ENCODE data around the gene TMEM59L. TPM values are rescaled to one million over a fixed set of nuclear protein-coding genes. Genes with fewer than 3 reads are reported as not detected.

The TMEM59L gene
- total and polyA plus RNA-seq, 2 of the 13 experiments (the other 11 are each of a cell fraction or from before 2014, with no cell fraction given): 0.97 to 5.5 TPM

- TF ChIP-seq ZNF709 (CRISPR knock-in tag; IDR thresholded peaks at IDR 0.05) (0 out of 2 replicates have a peak, but pooled peaks have one; percentile 40), TFAP4 (IDR thresholded peaks at IDR 0.05; ENCODE audit: borderline replicate concordance, low read depth) (peak; percentile 55; the same call in 1 of the 2 replicates), ZNF33A (CRISPR knock-in tag; IDR thresholded peaks at IDR 0.05; ENCODE audit: borderline replicate concordance) (no peak), ZNF782 (CRISPR knock-in tag; IDR thresholded peaks at IDR 0.05; ENCODE audit: borderline replicate concordance) (no peak), SMARCE1 (IDR thresholded peaks at IDR 0.05; ENCODE audit: borderline replicate concordance) (no peak), MYNN (CRISPR knock-in tag; IDR thresholded peaks at IDR 0.05; ENCODE audit: low read depth) (no peak), SOX13 (IDR thresholded peaks at IDR 0.05) (no peak), SOX13 (CRISPR knock-in tag; conservative IDR thresholded peaks at IDR 0.05 in 1 of 2, IDR thresholded peaks at IDR 0.05 in 1 of 2) (peak in 1 of 2 experiments; percentile 83; a peak in 2 of 4 replicates), TGIF2 (CRISPR knock-in tag; IDR thresholded peaks at IDR 0.05) (no peak), RFXANK (CRISPR knock-in tag; IDR thresholded peaks at IDR 0.05) (no peak), HNF1B (CRISPR knock-in tag; IDR thresholded peaks at IDR 0.05) (no peak), ZNF564 (CRISPR knock-in tag; IDR thresholded peaks at IDR 0.05) (0 out of 2 replicates have a peak, but pooled peaks have one; percentile 30), PRPF4 (IDR thresholded peaks at IDR 0.05; ENCODE audit: low read depth, low read length, poor library complexity, severe bottlenecking) (no peak), ZNF30 (CRISPR knock-in tag; IDR thresholded peaks at IDR 0.05) (no peak), ATAD3A (CRISPR knock-in tag; IDR thresholded peaks at IDR 0.05) (no peak), HOXA9 (CRISPR knock-in tag; IDR thresholded peaks at IDR 0.05; ENCODE audit: borderline replicate concordance) (no peak; the same call in 1 of the 2 replicates), RBAK (CRISPR knock-in tag; IDR thresholded peaks at IDR 0.05) (no peak), AFF4 (CRISPR knock-in tag; IDR thresholded peaks at IDR 0.05) (no peak), SNAPC2 (CRISPR knock-in tag; IDR thresholded peaks at IDR 0.05) (0 out of 2 replicates have a peak, but pooled peaks have one; percentile 55), ZXDC (CRISPR knock-in tag; IDR thresholded peaks at IDR 0.05) (0 out of 2 replicates have a peak, but pooled peaks have one; percentile 45), KLF16 (CRISPR knock-in tag; IDR thresholded peaks at IDR 0.05) (peak in 1 of 2 experiments; percentile 53; a peak in 2 of 4 replicates)
Observed at GRCh38 chr19:18610556-18611326, 1.9 kb upstream of the TMEM59L start (continued).
